ENCODE data around the gene TOB1. TPM values are rescaled to one million over a fixed set of nuclear protein-coding genes. Genes with fewer than 3 reads are reported as not detected.

The TOB1 gene
- polyA plus RNA-seq, 1 donor (not counting 4 experiments of a cell fraction or from before 2014, with no cell fraction given): 64.4 TPM

- no peak for FAIRE-seq
- H3K27ac ChIP-seq (ENCODE audit: control insufficient read depth, insufficient read depth, low read length): no peak overlapping the region
Measured at GRCh38 chr17:50908860-50909764, 43.0 kb upstream of the TOB1 start.

DNA sequence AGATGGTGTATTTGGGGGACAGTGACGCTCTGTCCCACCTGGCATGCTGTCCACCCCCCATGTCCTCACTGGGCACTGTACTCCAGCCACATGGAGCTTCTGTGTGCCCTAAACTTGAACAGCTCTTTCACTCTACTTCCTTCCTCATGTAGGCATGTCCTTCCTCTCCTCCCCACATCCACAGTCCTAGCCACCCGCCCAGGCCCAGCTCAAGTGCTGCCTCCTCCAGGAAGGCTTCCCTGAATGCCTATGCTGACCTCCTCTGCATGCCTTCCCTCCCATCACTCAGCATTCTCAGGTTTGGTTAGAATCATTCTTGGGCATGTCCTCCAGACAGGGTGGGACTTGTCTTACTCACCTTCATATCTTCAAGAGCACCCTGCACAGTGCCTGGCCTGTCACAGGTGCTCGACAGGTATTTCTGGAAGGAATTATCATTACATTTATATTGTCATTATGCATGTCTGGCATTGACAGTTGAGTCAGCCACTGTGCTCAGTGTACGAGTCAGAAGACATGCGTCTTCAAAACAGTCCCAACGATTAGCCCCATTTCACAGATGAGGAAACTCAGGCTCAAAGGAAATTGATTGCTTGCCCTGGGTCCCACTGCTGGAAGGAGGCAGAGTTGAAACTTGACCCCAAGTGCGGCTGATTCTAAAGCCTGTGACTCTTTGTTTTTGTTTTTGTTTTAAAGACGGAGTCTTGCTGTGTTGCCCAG lies 42.1 kb upstream of the TOB1 start:
- no peak overlapping the region for H3K27ac ChIP-seq (ENCODE audit: control insufficient read depth, insufficient read depth, low read length)
- dilution Hi-C loops (cut with MboI; ENCODE audit: extremely low pct_ligation_motif_present, low sequenced_read_pairs): no loop called here
- TF ChIP-seq CTCF (optimal IDR thresholded peaks at IDR 0.05 in 1 of 3, IDR thresholded peaks at IDR 0.05 in 1 of 3, conservative IDR thresholded peaks at IDR 0.05 in 1 of 3; ENCODE audit: extremely low read depth in 1 of 3, insufficient read depth in 2 of 3, low read length in 3 of 3): no peak
- no peak for TF ChIP-seq EZH2 (IDR thresholded peaks at IDR 0.05; ENCODE audit: low read length)
- no peaks in the 10 kb centered on the region for H3K9me3 ChIP-seq (ENCODE audit: control insufficient read depth, low read depth, low read length)
- no peak overlapping the region for H3K4me3 ChIP-seq (ENCODE audit: control insufficient read depth in 2 of 3, extremely low read depth in 1 of 3, insufficient read depth in 2 of 3, low read depth in 1 of 3, low read length in 3 of 3)
- no peak overlapping the region for H2AFZ ChIP-seq (ENCODE audit: control insufficient read depth, low read length)
- H3K9me1 ChIP-seq (ENCODE audit: control insufficient read depth, extremely low read depth, insufficient read depth, low read length): no peaks in the 10 kb centered on the region
- FAIRE-seq: peak; percentile 32
- peaks cover 35% of the 10 kb centered on the region for H3K4me1 ChIP-seq (ENCODE audit: control insufficient read depth, extremely low read depth, insufficient read depth, low read length)
- no peak overlapping the region for H3K9ac ChIP-seq (ENCODE audit: control insufficient read depth, extremely low read depth, insufficient read depth, low read length)
- no peaks in the 10 kb centered on the region for H3K36me3 ChIP-seq (ENCODE audit: control insufficient read depth in 2 of 2, extremely low read depth in 1 of 2, insufficient read depth in 2 of 2, low read length in 2 of 2)
- no peak for DNase-seq (ENCODE audit: low read depth, low spot score)
- no peaks in the 10 kb centered on the region for H4K20me1 ChIP-seq (ENCODE audit: control insufficient read depth, extremely low read depth, insufficient read depth, low read length)
- H3K79me2 ChIP-seq (ENCODE audit: control insufficient read depth, insufficient read depth, low read length): no peaks in the 10 kb centered on the region
- no peaks in the 10 kb centered on the region for H3K27me3 ChIP-seq (ENCODE audit: control insufficient read depth, extremely low read depth, insufficient read depth, low read length)
- no peak overlapping the region for H3K4me2 ChIP-seq (ENCODE audit: control insufficient read depth, extremely low read depth, insufficient read depth, low read depth, low read length)

More at GRCh38 chr17:50908860-50909764, 43.0 kb upstream of the TOB1 start:
- Histone ChIP-seq H4K20me1 (ENCODE audit: control insufficient read depth, extremely low read depth, insufficient read depth, low read length) (no peaks in the 10 kb centered on the region), H3K79me2 (ENCODE audit: control insufficient read depth, insufficient read depth, low read length) (no peaks in the 10 kb centered on the region), H3K4me3 (ENCODE audit: control insufficient read depth in 2 of 3, extremely low read depth in 1 of 3, insufficient read depth in 2 of 3, low read depth in 1 of 3, low read length in 3 of 3) (no peak overlapping the region), H3K4me1 (ENCODE audit: control insufficient read depth, extremely low read depth, insufficient read depth, low read length) (peaks cover 26% of the 10 kb centered on the region), H2AFZ (ENCODE audit: control insufficient read depth, low read length) (no peak overlapping the region), H3K27me3 (ENCODE audit: control insufficient read depth, extremely low read depth, insufficient read depth, low read length) (no peaks in the 10 kb centered on the region), H3K9me3 (ENCODE audit: control insufficient read depth, low read depth, low read length) (no peaks in the 10 kb centered on the region), H3K4me2 (ENCODE audit: control insufficient read depth, extremely low read depth, insufficient read depth, low read depth, low read length) (no peak overlapping the region), H3K36me3 (ENCODE audit: control insufficient read depth in 2 of 2, extremely low read depth in 1 of 2, insufficient read depth in 2 of 2, low read length in 2 of 2) (no peaks in the 10 kb centered on the region), H3K9me1 (ENCODE audit: control insufficient read depth, extremely low read depth, insufficient read depth, low read length) (no peaks in the 10 kb centered on the region), H3K9ac (ENCODE audit: control insufficient read depth, extremely low read depth, insufficient read depth, low read length) (no peak overlapping the region)
- TF ChIP-seq EZH2 (IDR thresholded peaks at IDR 0.05; ENCODE audit: low read length) (no peak), CTCF (optimal IDR thresholded peaks at IDR 0.05 in 1 of 3, IDR thresholded peaks at IDR 0.05 in 1 of 3, conservative IDR thresholded peaks at IDR 0.05 in 1 of 3; ENCODE audit: extremely low read depth in 1 of 3, insufficient read depth in 2 of 3, low read length in 3 of 3) (no peak)
- dilution Hi-C loops (cut with MboI; ENCODE audit: extremely low pct_ligation_motif_present, low sequenced_read_pairs): no loop called here
- DNase-seq (ENCODE audit: low read depth, low spot score): no peak
